OCI-LY3 (cell line): ENCODE measurements around the gene YBX2.
A peak's percentile ranks its signal among the peaks of the same experiment; 100 is the strongest.
"Not testable (repeated sequence)": the region's sequence is repeated elsewhere in the genome, so short reads cannot be mapped to it uniquely, and the experiment has no call there.

ENCODE experiments used
- H2AFZ ChIP-seq: fragments of 200-600, 300-600 bp; shearing (Covaris generic); 2 replicates; pipeline ENCODE4 v1.6.0; 2014; ENCODE audit warnings: antibody characterized with exemption, low read depth, low read length
- H3K27ac ChIP-seq: fragments of 200-600, 300-600 bp; sonication (generic); 2 replicates; pipeline ENCODE4 v1.5.1; 2014; ENCODE audit warnings: mild to moderate bottlenecking, low read length, moderate library complexity, mixed read lengths
- H3K27me3 ChIP-seq: fragments of 200-600, 300-600 bp; sonication (generic); 2 replicates; pipeline ENCODE4 v1.6.1; 2014; ENCODE audit warnings: low read depth, low read length, mixed read lengths
- H3K36me3 ChIP-seq: fragments of 200-600, 300-600 bp; sonication (generic); replicated peaks from 2 replicates; pipeline ENCODE3; 2014; ENCODE audit warnings: low read depth, low read length, mixed read lengths
- H3K4me1 ChIP-seq: fragments of 300-600, 200-600 bp; sonication (generic); 2 replicates; pipeline ENCODE4 v1.6.1; 2014; ENCODE audit warnings: low read length, mixed read lengths
- H3K4me2 ChIP-seq: fragments of 200-600, 300-600 bp; sonication (generic); 2 replicates; pipeline ENCODE4 v1.6.1; 2014; ENCODE audit warnings: low read length, mixed read lengths
- H3K4me3 ChIP-seq: fragments of 300-600, 200-600 bp; sonication (generic); 2 replicates; pipeline ENCODE4 v1.5.1; 2014; ENCODE audit warnings: antibody characterized with exemption, mild to moderate bottlenecking, low read length, moderate library complexity
- H3K79me2 ChIP-seq: fragments of 300-600, 200-600 bp; shearing (Covaris generic); 2 replicates; pipeline ENCODE4 v1.6.1; 2014; ENCODE audit warnings: mild to moderate bottlenecking, low read length, mixed read lengths
- H3K9ac ChIP-seq: fragments of 300-600, 200-600 bp; shearing (Covaris generic); 2 replicates; pipeline ENCODE4 v1.6.0; 2014; ENCODE audit warnings: mild to moderate bottlenecking, low read length, moderate library complexity
- H3K9me3 ChIP-seq: fragments of 200-600, 300-600 bp; shearing (Covaris generic); 2 replicates; pipeline ENCODE4 v1.6.1; 2014; ENCODE audit warnings: low read length, mixed read lengths; ENCODE audit not compliant: insufficient read depth
- H4K20me1 ChIP-seq: fragments of 200-600, 300-600 bp; sonication (generic); 2 replicates; pipeline ENCODE4 v1.6.1; 2016; ENCODE audit warnings: low read length, mixed read lengths; ENCODE audit not compliant: insufficient read depth
- EZH2phosphoT487 ChIP-seq: fragments of 200-600 bp; shearing (Covaris generic); IDR thresholded peaks from 2 replicates; pipeline ENCODE4 v1.6.1; 2018; ENCODE audit warnings: antibody characterized with exemption, mixed run types, low read depth
- TF ChIP-seq, protein P1 (sequence below): fragments of 200-600, 300-600 bp; sonication (generic); IDR thresholded peaks from 2 replicates; pipeline ENCODE4 v1.5.1; 2014; ENCODE audit warnings: antibody characterized with exemption, low read length, low read depth

YBX2 gene

DNA sequence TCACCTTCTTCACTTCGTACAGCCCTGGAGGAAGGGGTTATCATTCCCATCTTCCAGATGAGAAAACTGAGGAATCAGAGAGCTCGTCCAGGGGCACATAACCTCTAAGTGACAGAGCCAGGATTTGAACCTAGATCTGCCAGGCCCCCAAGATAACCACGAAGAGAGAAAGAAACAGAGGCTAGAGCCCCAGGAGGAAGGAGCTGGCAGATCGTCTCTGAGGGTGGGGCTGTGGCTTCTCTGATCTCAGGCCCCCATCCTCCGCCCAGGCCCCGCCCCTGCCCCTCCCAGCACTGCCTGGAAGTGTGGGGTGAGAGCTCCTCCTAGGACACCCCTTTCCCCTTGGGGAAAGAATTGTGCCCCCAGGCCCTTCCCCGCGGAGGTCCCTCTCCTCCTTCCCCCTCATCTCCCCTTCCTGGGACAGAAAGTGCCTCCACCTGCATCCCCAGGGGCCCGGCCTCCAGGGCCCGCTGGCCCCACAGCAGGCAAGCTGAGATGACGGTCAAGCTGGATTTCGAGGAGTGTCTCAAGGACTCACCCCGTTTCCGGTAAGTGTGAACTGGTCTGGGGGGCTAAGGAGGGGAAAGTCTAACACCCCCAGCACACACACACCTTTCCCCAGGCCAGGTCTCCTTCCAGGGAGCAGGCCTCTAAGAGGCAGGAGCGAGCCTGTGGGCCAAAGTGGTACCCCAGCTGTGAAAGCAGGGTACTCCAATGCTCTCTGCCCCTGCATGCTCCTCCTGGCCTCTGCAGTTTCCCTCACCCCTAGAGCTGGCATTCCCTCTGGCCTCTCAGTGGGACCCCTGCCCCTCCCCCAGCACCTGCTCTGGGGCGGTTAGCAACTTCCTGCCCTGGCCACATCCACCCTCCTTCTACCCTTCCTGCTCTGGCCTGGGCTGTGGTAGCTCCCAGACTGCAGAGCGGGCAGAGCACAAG, 42.1 kb upstream of the YBX2 start, which contains the start of gene ACAP1:
Gene ACAP1, plus strand, starts transcription at position 290 of the 936 bp plus-strand sequence. Its CDS starts 206 bp downstream, at position 496.
- H3K36me3 ChIP-seq = peaks cover 4% of the 10 kb centered on the region
- H3K27ac ChIP-seq = peak within 1 kb of the TSS; percentile 63
- no peaks in the 10 kb centered on the region for H3K9me3 ChIP-seq
- H3K4me2 ChIP-seq = peak within 1 kb of the TSS; percentile 96
- H3K9ac ChIP-seq = peak within 1 kb of the TSS; percentile 92
- H3K4me1 ChIP-seq = peaks cover 26% of the 10 kb centered on the region
- H4K20me1 ChIP-seq = no peaks in the 10 kb centered on the region
- TF ChIP-seq EZH2phosphoT487 = no peak
- TF ChIP-seq, protein P1, sequence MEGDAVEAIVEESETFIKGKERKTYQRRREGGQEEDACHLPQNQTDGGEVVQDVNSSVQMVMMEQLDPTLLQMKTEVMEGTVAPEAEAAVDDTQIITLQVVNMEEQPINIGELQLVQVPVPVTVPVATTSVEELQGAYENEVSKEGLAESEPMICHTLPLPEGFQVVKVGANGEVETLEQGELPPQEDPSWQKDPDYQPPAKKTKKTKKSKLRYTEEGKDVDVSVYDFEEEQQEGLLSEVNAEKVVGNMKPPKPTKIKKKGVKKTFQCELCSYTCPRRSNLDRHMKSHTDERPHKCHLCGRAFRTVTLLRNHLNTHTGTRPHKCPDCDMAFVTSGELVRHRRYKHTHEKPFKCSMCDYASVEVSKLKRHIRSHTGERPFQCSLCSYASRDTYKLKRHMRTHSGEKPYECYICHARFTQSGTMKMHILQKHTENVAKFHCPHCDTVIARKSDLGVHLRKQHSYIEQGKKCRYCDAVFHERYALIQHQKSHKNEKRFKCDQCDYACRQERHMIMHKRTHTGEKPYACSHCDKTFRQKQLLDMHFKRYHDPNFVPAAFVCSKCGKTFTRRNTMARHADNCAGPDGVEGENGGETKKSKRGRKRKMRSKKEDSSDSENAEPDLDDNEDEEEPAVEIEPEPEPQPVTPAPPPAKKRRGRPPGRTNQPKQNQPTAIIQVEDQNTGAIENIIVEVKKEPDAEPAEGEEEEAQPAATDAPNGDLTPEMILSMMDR = no peak; the same call in 1 of the 2 replicates
- H2AFZ ChIP-seq = peak within 1 kb of the TSS; percentile 52; the same call in 1 of the 2 replicates
- H3K4me3 ChIP-seq = peak within 1 kb of the TSS; percentile 99
- peaks cover 9% of the 10 kb centered on the region for H3K79me2 ChIP-seq
- no peaks in the 10 kb centered on the region for H3K27me3 ChIP-seq

DNA sequence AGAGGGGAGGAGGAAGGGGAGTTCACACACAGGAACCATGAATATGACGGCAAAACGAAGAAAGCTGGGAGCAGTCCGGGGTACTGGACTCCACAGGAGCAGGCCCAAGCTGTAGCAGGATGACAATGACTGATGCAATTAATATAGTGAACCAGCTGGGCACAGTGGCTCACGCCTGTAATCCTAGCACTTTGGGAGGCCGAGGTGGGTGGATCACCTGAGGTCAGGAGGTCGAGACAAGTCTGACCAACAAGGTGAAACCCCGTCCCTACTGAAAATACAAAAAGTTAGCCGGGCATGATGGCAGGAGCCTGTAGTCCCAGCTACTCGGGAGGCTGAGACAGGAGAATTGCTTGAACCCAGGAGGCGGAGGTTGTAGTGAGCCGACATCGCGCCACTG, 41.3 kb upstream of the YBX2 start:
- Histone ChIP-seq H3K4me1 (peaks cover 34% of the 10 kb centered on the region), H3K9ac (peak overlapping the region; percentile 92; the same call in 1 of the 2 replicates), H3K27ac (peak overlapping the region; percentile 14; the same call in 1 of the 2 replicates), H3K4me2 (peak overlapping the region; percentile 96), H3K4me3 (peak overlapping the region; percentile 99)
- not testable (repeated sequence) for H3K36me3 ChIP-seq, H2AFZ ChIP-seq, H3K9me3 ChIP-seq, H3K27me3 ChIP-seq, H4K20me1 ChIP-seq, H3K79me2 ChIP-seq

DNA sequence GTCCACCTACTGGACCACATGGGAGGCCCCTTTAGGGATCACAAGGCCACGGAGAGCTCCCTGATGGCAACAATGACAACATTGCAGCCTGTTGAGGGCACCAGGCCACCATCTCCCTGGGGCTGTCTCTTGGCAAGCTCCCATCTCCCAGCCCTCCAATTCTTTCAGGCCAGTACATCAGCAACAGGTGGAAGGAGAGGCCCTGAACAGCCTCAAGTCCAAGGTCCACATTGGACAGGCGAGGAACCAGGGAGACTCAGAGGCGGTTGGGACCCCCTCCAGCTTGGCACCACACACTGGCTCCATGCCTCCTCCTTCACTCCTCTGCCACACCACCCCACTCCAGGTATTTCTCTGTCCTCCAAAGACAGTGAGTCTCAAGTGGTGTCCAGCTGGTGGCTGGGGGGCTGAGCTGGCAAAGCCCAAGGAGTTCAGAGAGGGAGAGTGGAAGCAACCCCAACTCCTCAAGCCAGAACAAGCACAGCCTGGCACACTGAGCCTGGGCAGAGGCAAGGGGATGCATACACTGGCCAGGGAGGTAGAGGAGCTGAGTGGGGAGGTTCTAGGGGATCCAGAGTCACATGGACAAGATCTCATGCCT, 40.6 kb upstream of the YBX2 start:
- Histone ChIP-seq H3K27me3 (no peaks in the 10 kb centered on the region), H3K27ac (no peak overlapping the region), H3K36me3 (peaks cover 4% of the 10 kb centered on the region), H3K4me1 (peaks cover 37% of the 10 kb centered on the region), H2AFZ (no peak overlapping the region), H3K79me2 (peaks cover 9% of the 10 kb centered on the region), H3K4me2 (no peak overlapping the region), H3K4me3 (no peak overlapping the region), H3K9ac (no peak overlapping the region), H3K9me3 (no peaks in the 10 kb centered on the region), H4K20me1 (no peaks in the 10 kb centered on the region)
- TF ChIP-seq EZH2phosphoT487 = no peak
- TF ChIP-seq, protein P1 = no peak

DNA sequence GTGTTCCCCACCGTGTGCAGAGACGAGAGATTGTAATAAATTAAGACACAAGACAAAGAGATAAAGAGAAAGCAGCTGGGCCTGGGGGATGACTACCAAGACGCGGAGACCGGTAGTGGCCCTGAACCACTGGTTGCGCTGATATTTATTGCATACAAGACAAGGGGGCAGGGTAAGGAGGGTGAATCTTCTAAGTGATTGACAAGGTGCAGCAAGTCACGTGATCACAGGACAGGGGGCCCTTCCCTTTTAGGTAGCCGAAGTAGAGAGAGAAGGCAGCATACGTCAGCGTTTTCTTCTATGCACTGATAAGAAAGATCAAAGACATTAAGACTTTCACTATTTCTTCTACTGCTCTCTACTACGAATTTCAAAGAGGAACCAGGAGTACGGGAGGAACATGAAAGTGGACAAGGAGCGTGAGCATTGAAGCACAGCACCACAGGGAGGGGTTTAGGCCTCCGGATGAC, 38.2 kb upstream of the YBX2 start:
- peaks cover 44% of the 10 kb centered on the region for H3K4me1 ChIP-seq
- H3K27me3 ChIP-seq, H3K9me3 ChIP-seq, H4K20me1 ChIP-seq, H3K36me3 ChIP-seq, H2AFZ ChIP-seq: not testable (repeated sequence)
- peak overlapping the region; percentile 59 for H3K27ac ChIP-seq
- peaks cover 22% of the 10 kb centered on the region for H3K79me2 ChIP-seq
- peak overlapping the region; percentile 80 for H3K4me2 ChIP-seq
- peak overlapping the region; percentile 54 for H3K9ac ChIP-seq
- peak overlapping the region; percentile 67 for H3K4me3 ChIP-seq

DNA sequence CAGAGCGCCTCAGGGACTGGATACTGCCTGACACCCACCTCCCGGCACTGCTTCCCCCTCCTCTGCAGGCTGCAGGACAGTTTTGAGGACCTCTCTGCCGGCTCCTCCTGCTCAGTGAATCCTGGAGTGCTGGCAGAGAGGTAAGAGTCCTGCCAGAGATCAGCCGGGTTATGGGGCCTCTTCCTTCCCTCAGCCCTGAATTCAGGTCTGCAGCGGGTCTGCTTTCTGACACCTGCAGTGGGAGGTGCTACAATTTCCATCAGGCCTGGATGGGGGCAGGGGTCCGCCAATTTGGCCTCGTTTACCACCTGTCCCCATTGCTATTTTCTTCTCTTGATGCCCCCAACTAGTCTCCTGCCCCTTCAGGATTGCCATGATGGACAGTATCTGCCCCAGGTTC, 37.7 kb upstream of the YBX2 start:
- H4K20me1 ChIP-seq = no peaks in the 10 kb centered on the region
- peak overlapping the region; percentile 59 for H3K27ac ChIP-seq
- no peaks in the 10 kb centered on the region for H3K9me3 ChIP-seq
- H3K79me2 ChIP-seq = peaks cover 23% of the 10 kb centered on the region
- no peaks in the 10 kb centered on the region for H3K27me3 ChIP-seq
- H3K4me3 ChIP-seq = peak overlapping the region; percentile 67
- no peaks in the 10 kb centered on the region for H3K36me3 ChIP-seq
- peak overlapping the region; percentile 30; the same call in 1 of the 2 replicates for H2AFZ ChIP-seq
- no peak for TF ChIP-seq EZH2phosphoT487
- TF ChIP-seq, protein P1 = no peak
- peak overlapping the region; percentile 54 for H3K9ac ChIP-seq
- H3K4me1 ChIP-seq = peaks cover 42% of the 10 kb centered on the region
- peak overlapping the region; percentile 80 for H3K4me2 ChIP-seq
